Cerebellar nuclear complex (tissue), 1 donor: Measurements from ENCODE around the gene PLXNB2.

Experiments
- DNase-seq, 2 experiments: peaks; one replicate each; lab custom pipeline; 2025; lab: John Stamatoyannopoulos, UW

Gene PLXNB2

DNA sequence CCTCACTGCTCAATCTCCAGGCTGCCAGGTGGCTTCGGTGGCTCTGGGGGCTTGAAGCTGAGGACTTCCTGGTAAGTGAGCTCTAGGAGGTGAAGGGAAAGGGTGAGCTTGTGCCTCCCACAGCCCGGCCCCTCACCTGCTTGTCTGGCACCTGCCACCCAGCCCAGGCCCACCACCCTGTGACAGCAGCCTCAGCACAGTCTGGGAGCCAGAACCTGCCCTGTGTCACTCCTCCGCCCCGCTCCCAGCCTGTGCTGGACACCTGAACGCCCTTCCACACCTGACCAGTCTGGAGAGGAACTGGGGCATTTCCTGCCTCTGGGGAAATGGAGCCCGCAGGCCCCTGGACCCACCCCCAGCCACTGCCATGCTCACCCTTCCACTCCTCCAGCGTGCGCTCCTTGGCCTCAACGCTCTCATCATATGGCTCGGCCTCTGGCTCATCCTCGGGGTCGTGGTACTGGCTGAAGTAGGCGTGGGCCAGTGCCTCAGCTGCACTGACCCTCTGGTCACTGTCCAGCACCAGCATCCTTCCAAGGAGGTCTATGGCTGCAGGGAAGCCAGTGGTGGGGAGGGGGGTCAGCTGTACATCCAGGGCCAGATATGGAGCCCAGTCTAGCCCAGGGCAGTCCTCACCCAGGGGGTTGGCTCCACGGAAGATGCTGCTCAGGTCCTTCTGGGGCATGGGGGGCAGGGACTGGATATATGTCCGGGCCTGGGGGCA lies 42.3 kb downstream of the PLXNB2 start:
- DNase-seq, result no peak

DNA sequence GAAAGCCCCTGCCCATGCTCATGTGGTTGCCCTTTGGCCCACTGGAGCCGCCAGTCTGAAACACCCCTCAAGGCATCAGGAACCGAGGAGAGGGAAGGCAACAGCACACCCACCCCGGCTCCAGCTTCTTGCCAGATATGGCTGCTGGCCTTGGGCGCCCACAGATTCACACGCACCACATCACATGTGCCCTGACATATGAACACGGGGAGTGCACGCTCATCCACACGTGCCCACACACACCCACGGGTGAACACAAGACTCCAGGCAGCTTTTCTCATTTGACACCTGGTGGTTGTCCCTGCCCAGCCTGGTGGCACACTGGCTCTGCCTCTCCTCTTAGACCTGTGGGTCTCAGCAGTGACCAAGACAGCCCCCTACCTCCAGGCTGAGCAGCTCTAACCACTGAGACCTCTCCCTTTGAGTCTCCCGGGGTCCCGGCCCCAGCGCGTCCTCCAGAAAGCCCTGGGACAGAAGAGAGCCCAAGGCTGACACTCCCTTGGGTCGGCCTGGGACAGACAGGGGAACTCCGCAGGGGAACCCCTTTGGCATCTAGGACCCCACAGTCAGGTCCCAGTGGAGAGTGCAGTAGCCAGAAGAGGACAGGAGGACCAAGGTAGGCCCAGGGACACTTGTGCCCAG lies 43.2 kb downstream of the PLXNB2 start:
- no peak for DNase-seq

DNA sequence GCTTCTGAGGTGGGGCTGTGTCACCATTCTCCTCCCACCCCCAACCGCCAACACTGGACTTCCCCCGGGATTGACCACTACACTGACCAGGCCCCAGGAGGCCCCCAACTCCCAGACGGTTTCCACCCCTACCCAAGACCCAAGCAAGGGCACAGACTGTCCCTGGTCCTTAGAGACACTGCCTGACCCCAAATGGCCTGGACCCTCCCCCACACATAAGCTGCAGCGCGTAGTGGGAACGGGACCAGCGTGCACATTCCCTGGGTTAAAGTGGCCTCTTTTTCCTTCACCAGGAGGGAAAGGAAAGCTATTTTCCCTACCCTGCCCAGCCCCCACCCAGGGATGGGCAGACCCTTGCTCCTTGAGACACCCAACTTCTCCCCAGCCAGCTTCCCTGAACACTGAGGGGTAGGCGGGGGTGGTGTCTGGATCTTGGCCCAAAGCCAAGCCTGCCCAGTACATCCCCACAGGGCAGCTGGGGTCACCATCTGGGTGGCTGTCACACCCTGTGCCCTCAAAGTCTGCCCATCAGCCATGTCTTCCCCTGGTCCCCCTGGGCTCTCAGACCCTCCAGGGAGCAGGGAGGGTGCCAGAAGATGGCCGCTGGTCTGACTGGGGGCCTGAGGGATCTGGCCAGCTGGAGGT lies 44.4 kb downstream of the PLXNB2 start:
- no peak for DNase-seq

DNA sequence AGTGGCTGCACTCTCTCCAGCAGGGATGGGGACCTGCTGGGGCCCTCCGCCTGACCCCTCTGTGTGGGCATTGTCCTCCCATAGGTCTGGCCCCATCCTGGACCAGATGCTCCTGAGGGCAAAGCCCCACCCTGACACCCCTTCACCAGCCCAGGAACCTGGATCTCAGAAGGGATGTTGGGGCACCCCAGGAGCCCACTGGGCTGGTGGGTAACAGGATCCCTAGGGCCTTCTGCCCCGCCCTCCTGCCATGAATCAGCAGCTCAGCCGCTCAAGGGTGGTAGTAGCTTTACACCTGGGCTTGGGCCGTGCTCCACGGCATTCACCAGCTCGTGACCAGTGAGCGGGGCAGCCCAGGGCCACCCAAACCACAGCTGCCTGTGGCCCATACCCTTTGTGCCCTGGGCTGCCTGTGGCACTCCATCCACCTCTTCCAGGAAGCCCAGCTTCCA lies 45.0 kb downstream of the PLXNB2 start:
- no peak for DNase-seq

DNA sequence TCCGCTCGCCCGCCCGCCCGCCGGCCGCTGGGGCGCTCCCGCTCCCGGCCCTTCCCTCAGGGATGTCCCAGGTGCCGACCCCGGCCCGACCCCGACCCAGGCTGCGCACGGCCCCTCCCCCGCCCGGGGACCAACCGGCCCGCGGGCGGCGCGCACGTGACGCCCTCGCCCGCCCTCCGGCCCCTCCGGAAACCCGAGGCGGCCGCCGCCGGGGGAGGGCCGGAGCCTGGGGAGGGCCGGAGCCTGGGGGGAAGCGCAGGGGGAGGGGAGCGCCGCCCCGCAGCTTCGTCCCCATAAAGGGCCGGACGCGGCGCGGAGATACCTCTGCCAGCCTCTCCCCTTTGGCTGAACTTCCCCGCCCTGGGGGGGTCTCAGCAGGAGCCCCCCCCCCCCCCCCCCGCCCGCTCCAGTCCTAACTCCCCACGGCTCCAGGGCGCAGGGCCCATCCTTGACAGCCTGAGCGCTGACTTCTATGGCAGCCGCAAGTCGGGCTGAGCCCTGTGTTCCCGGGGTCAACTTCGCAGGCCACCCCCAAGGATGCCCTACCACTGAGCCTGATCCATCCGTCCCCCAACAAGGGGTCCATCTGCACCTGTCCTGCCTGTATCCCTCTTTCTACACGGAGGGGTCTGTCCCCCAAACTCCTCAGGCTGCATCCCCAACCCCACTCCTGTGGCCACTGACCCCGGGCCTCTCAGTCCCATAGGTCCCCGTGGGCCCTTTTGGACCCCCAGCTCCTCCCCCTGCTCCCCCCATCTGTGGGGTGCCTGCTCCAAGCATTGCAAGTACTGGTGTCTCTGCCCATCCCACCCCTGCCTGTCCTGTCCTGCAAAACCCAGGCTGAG lies 45.6 kb downstream of the PLXNB2 start, which contains the start of gene MAPK12:
Gene MAPK12 (minus strand): TSS at position 69 of the 845 bp plus-strand sequence. CDS start 174 bp downstream, outside the sequence.
- no peak for DNase-seq

DNA sequence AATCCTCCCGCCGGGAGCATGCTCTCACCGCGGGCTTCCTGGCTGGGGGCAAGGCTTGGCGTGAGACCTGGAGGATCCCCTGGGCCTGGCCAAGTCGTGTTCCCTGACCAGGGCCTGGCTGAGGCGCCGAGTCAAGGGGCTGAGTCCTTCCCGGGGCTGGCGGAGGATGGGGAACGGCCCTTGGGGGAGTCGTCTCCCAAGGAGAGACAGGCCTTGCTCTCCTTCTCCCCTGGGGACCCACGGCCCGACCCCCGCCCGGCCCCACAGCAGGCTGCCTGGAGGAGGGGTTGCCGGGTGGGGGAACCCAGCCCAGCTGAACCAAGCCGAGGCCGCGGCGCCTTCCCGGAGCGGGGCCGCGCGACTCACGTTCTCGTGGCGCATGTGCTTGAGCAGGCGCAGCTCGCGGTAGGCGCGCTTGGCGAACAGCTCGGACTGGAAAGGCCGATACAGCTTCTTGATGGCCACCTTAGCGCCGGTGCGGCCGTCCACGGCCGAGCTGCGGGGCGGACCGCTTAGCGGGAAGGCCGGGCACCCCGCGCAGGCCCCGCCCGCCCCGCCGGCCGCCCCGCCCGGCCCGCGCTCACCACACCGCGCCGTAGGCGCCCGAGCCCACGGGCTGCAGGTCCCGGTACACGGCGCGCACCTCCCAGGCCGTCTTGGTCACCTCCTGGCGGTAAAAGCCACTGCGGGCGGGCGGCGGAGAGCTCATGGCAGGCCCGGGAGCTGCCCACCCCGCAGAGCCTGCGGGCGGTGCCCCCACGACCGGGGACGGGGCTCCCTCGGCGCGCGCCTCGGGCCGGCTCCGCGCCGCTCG lies 46.4 kb downstream of the PLXNB2 start:
- no peak for DNase-seq

DNA sequence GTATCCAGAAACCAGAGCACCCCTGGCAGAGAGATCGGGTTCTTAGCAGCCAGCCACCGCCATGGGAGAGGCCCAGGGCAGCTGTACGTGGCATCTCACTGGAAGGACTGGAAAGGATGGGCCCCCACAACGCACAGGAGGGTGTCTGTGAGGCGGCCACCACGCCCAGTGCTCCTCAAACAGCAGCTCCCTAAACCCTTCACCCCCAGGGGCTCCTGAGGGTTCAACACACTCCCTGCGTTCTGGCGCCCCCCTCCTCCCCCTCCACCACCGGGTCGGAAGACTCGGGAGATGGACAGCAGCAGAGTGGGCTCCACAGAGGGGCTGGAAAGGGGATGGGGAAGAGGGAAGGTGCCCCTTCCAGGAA lies 47.0 kb downstream of the PLXNB2 start:
- no peak for DNase-seq

DNA sequence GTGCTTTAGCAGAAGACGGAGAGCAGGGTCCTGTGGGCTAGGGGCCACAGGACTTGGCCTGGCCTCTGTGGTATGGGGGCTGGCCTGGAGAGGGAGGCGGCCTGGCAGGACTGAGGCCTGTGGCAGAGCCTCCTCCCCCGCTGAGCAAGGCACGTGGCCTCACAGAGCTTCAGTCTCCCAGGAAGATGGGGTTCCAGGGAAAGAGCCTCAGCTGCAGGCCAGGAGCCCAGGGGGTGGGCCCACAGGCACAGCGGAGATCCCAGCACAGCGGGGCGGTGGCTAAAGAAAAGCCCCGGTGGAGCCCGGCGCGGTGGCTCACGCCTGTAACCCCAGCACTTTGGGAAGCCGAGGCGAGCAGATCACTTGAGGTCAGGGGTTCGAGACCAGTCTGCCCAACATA lies 48.1 kb downstream of the PLXNB2 start:
- no peak for DNase-seq

DNA sequence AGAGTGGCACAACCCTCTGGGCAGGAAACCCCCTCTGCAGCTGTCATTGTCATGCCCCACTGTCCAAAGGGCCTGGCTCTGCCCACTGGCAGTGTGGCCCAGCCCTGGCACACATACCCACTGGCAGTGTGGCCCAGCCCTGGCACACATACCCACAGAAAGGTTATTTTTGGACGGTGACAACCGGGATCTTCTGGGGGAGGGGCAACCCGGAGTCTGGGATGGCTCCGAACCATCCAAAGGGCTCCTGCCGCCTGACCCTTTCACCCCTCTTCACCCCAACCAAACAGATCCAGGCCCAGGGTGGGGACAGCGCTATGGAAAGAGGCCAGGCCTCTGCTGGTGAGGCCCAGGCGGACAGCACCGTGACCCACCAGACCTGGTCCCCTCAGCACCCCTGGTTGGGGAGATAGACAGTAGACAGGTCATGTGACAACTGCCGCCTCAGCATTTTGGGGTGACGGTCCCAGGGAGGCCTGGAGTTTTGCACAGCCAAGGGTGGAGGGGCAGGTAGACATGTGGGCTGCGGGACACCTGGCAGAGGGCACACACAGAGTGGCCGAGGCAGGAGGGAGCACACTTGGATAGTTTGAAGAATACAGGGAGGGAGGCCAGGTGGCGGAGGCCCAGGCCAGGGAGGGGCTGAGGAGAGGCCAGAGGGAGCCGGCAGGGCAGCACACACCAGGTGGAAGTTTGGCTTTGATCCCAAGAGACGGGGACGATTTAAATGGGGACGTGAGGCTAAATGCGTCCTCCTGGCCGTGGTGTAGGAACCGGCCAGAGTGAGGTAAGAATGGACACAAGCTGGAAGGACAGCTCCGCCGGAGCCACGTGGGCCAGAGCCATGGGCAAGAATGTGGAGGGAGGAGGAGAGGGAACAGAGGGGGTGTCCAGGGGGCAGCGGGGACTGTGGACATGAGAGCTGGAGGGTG lies 48.8 kb downstream of the PLXNB2 start:
- DNase-seq, result no peak

DNA sequence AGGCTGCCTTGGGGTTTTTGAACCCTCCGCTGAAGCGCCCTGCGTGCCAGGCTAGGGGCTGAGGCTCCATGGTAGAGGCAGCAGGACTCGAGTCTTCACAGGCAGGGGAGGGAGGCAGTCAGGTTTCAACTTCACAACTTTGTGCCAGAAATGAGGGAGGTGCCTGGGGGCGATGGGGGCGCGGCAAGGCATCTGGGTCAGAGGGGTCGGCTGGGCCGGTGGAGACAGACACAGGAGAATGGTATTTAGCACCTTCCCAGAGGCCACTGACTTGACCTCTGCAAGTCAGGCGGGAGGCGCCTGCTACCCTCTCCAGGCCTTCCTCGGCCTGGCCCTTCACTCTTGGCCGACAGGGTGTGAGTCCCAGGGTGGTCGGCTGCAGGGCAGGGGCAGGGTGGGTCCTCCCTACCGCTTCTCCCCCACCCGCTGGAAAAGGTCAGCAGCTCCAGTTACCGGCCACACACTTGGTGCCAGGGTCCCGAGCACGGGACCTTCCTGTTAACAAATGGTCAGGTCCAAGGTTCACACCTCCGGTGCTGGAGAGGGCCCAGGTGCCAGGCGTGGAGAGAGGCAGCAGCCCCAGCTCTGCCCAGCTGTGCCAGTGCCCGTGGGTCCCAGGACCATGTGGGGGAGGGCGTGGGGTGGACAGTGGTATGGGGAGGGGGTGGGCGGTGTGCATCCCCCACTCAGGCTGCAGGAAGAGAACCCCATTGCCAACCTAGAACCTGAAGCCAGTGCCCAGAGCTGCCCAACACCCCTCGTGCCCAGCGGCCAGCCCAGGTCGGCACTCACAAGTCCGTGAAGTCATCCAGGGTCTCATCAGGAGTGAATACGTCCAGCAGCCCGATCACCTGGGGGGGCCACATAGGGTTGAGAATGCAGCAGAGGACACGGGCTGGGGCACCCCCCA lies 49.7 kb downstream of the PLXNB2 start:
- no peak for DNase-seq

DNA sequence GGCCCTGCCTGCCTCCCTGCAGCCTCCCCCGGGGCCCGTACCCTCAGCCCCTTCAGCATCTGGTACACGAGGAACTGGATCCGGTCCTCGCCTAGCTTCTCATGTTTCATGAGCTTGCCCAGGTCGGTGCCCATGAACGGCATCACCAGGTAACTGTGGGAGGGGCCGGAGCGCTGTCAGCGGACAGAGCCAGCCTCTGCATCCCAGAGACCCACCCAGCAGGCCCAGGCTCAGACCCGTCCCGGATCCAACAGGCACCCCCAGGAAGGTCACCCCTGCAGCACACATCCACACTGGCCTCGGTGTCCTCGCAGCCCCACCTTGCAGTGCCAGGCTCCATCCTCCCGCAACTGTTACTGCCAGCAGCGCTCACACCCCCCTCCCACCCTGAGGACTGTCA lies 50.4 kb downstream of the PLXNB2 start:
- no peak for DNase-seq

DNA sequence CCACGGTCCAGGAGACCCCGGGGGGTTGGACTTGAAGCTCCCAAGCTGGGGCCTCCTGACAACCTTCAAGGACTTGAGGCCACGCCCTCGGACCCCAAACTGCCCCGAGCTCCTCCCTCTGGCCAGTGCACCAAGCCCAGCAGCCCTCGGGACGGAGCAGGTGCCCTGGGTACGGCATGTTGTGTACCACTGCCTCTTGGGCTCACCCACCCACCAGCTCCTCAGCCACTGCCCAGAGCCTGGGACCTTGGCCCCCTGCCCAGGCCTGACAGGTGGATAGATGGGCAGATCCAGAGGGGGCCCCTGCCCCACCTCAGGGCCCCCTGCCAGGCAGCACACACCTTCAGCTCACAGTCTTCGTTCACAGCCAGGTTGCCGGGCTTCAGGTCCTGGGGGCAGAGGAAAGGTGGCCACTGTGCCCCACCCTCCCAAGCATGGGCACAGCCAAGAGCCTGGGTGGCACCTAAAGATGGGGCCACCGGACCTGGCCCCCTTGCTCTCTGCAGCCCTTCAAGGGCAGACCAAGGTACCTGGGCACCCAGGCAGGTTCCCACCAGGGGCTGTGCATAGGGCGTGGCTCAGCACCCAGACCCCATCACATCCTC lies 51.1 kb downstream of the PLXNB2 start:
- DNase-seq, result no peak

DNA sequence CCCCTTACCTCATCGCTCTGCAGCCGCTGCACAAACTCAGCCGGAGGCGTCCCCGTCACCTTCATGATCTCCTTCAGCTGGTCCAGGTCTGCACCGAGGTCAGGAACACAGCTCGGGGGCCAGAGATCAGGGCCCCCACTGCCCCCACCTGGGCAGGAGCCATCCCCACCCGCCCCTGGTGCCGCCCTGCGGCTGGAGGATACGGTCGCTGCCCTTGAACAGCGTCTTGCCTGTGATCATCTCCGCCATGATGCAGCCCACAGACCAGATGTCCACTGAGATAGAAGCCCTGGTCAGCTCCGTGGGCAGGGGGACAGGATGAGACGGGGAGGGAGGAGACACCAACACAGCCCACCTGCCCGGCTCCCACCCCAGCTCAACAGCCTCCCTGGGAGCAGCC lies 51.8 kb downstream of the PLXNB2 start:
- DNase-seq, result no peak

DNA sequence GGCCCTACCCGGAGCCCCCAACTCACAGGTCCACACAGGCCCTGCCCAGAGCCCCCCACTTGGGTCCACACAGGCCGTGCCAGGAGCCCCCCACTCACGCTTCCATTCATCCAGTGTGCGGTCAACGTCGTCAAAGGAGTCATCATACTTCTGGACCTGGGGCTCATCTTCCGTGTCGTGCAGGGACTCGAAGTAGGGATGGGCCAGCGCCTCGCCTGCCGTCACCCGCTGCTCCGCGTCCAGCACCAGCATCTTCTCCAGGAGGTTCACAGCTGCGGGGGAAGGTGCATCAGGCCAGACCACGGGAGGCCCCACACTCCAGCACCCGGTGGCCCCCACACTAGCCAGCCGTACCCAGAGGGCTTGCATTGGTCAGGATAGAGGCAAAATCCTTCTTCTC lies 52.3 kb downstream of the PLXNB2 start:
- no peak for DNase-seq

DNA sequence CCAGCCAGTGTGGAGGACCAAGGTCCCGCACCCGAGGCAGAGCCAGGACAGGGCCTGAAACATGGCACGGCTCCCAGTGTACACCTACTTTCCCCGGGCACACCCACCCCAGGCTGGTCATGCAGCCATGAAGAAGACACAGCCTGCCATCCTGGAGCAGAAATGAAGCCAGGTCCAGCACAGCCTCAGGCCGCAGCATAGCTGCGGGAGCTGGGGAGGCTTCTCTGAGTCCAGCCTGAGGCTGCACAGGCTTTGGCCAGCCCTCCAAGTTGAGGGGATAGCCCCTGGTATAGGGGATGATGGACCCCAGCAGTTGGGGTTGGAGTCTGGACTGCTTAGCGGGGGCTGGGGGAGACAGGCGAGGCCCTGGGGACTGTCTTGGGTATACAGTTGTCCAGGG lies 53.5 kb downstream of the PLXNB2 start:
- no peak for DNase-seq

DNA sequence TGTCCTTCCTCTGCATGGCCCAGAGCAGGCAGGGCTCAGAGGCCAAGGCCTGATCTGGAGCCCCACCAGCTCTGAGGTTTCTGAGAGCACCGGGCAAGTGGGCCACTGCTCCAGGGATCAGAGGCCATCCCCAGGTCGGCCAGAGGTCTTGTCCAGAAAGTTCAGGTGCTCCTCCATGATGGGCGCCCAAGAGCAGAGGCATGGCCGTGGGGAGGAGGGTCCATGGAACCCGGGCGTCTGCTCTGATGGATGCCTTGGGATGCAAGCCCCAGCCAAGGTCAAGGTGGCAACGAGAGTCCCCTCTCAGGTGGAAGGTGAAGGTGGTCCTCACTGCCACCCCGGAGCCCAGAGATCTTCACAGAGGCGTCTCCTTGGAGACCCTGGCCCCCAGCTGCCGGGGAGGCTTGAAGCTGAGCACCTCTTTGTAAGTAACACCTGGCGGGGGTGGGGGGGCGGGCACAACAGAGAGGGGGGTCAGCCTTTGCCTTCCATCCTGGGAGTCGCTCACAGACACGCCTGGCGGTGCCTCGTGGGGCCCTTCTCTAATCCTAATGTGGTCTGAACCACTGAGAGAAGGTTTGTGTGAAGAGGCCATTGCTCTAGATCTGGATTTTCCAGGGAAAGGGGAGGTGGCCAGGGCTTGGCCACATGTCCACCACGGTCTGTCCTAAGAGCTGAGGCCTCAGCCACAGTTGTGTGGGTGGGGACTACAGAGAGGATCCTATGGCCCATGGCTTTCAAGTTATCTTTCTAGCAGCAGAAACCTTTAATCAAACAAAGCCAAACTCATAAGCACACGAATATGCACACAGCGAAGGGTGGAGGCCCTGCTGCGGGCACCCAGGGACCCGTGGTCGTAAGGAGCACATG lies 54.2 kb downstream of the PLXNB2 start:
- DNase-seq, result no peak

DNA sequence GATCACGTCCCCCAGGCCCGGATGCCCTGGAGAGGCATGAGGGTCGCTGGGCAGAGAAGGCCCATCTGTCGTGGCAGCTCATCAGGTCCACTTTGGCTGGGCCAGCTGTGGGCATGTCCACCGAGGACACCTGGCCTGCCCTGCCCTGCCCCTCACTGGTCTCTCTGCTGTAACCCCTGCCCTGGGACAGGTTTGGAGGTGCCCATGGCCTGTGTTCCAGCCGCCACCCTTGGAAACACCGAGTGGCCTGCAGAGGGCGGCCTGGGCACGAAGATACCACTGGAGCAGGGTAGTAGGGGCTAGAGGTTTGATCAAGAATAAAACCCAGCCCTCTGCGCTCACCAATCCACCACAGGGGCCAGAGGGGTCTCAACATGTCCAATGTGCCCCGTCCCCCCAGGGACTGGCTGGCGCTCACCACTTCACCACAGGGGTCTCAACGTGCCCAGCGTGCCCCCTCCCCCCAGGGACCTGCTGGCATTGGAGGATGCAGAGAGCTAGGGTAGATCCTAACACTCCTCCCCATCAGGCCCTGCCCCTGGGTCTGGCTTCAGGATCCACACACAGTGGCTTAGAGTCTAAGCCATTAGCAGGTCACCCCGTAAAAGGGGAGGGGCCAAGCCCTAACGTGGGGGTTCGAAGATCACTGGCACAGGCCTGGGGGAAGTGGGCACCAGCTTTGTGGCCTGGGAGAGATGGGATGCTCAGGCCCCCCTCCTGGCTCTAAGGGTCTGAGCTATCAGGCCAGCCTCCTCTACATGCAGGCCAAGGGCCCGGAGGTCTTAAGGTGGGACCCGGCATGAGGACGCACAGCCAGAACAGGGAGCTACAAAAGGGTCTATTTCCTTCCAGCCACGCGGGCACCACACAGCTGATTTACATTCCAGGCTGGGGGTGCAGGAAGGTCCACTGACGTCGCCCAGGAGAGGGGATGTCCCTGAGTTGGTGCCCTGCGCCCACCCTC lies 55.1 kb downstream of the PLXNB2 start:
- DNase-seq, result no peak
